Head of caudate nucleus (tissue), 42 donors: ENCODE measurements around the gene PPP1R18.
A peak's percentile ranks its signal among the peaks of the same experiment; 100 is the strongest.

Source experiments
- DNase-seq, 42 donors: peaks; one replicate each; pipeline versions ENCODE4 v3.0.0 to v3.0.0-alpha.2; 2020 to 2021; ENCODE audit warnings: mixed read lengths in 7 of 42
- intact Hi-C: fragments of 100-400 bp; cut with DNase I; formaldehyde crosslinking; loops from one replicate; pipeline ENCODE4 v1.15.0; 2022

Gene PPP1R18

GRCh38 chr6:30646450-30647241, 39.8 kb downstream of the PPP1R18 start, which contains the start of gene C6orf136:
Gene C6orf136 (plus strand): TSS chr6:30647133. CDS start chr6:30647232, 99 bp downstream.
- intact Hi-C loops: no loop called here
- peak; percentile 89 to 98 (median 95) for DNase-seq

- no peak for DNase-seq
- intact Hi-C loops: no loop called here
Measured at GRCh38 chr6:30645989-30646388, 40.5 kb downstream of the PPP1R18 start.

GRCh38 chr6:30644769-30645168, 41.7 kb downstream of the PPP1R18 start:
- intact Hi-C loops: no loop called here
- peak in 3 of 42 donors; percentile 19 to 37 (median 22) for DNase-seq

GRCh38 chr6:30643656-30644055, 42.8 kb downstream of the PPP1R18 start:
- intact Hi-C loops: no loop called here
- no peak for DNase-seq

GRCh38 chr6:30641048-30641447, 45.4 kb downstream of the PPP1R18 start:
- DNase-seq: no peak
- intact Hi-C loops: no loop called here

GRCh38 chr6:30640481-30640880, 46.0 kb downstream of the PPP1R18 start:
- no peak for DNase-seq
- intact Hi-C loops: no loop called here

- DNase-seq: no peak
- intact Hi-C loops: no loop called here
Measured at GRCh38 chr6:30635834-30636233, 50.6 kb downstream of the PPP1R18 start.

GRCh38 chr6:30626484-30627366, 59.7 kb downstream of the PPP1R18 start, which contains the start of gene ATAT1:
Gene ATAT1 (plus strand): TSS chr6:30626874.
- intact Hi-C loops: loop anchor here (10.0 kb wide), 1 partner anchor 48 kb away; the partner anchor contains the start of gene DHX16
- peak; percentile 91 to 97 (median 95) for DNase-seq
